Fibroblast of lung (primary cell): ENCODE measurements around the gene C2orf49. TPM values are rescaled to one million over a fixed set of nuclear protein-coding genes. Genes with fewer than 3 reads are reported as not detected.

ENCODE experiments used
- DNase-seq, 2 donors: peaks; one replicate each; pipeline versions ENCODE4 v3.0.0 to v3.0.0-alpha.2; 2010; ENCODE audit warnings: low read depth in 2 of 2
- H2AFZ ChIP-seq: 2 replicates; pipeline ENCODE4 v1.5.1; 2012; ENCODE audit warnings: low read length, control low read depth, inconsistent platforms
- H3K27ac ChIP-seq: 2 replicates; pipeline ENCODE4 v1.5.1; 2011; ENCODE audit warnings: low read length, control low read depth; ENCODE audit not compliant: insufficient read depth
- H3K27me3 ChIP-seq: 2 replicates; pipeline ENCODE4 v1.5.1; 2011; ENCODE audit warnings: mild to moderate bottlenecking, low read length; ENCODE audit not compliant: control insufficient read depth, insufficient read depth
- H3K36me3 ChIP-seq: 2 replicates; pipeline ENCODE4 v1.5.1; 2011; ENCODE audit warnings: low read length; ENCODE audit not compliant: control insufficient read depth, insufficient read depth
- H3K4me1 ChIP-seq: 2 replicates; pipeline ENCODE4 v1.5.1; 2011; ENCODE audit warnings: low read length; ENCODE audit not compliant: control insufficient read depth, insufficient read depth; ENCODE audit errors: extremely low read depth
- H3K4me2 ChIP-seq: 2 replicates; pipeline ENCODE4 v1.5.1; 2011; ENCODE audit warnings: low read length, control low read depth; ENCODE audit not compliant: insufficient read depth; ENCODE audit errors: extremely low read depth
- H3K4me3 ChIP-seq, 4 experiments: fragments of 200-600 bp in 1 of 4; sonication (generic) in 1 of 4; replicated peaks in 1 of 4; 2 replicates each; pipeline ENCODE4 v1.5.1; 2011 to 2016; ENCODE audit warnings: low read length in 4 of 4, low read depth in 3 of 4, mild to moderate bottlenecking in 3 of 4, control low read depth in 2 of 4, inconsistent platforms in 1 of 4, mixed read lengths in 1 of 4; ENCODE audit not compliant: insufficient read depth in 1 of 4; ENCODE audit errors: control extremely low read depth in 1 of 4
- H3K79me2 ChIP-seq: 2 replicates; pipeline ENCODE4 v1.5.1; 2012; ENCODE audit warnings: mild to moderate bottlenecking, low read length, inconsistent platforms; ENCODE audit not compliant: control insufficient read depth, insufficient read depth
- H3K9ac ChIP-seq: 2 replicates; pipeline ENCODE4 v1.5.1; 2011; ENCODE audit warnings: mild to moderate bottlenecking, low read length, control low read depth; ENCODE audit not compliant: insufficient read depth
- H3K9me3 ChIP-seq: 2 replicates; pipeline ENCODE4 v1.5.1; 2012; ENCODE audit warnings: low read depth, low read length; ENCODE audit not compliant: control insufficient read depth, insufficient read depth
- H4K20me1 ChIP-seq: 2 replicates; pipeline ENCODE4 v1.5.1; 2011; ENCODE audit warnings: low read length; ENCODE audit not compliant: control insufficient read depth, insufficient read depth; ENCODE audit errors: extremely low read depth
- EZH2 ChIP-seq: IDR thresholded peaks from 2 replicates; pipeline ENCODE4 v1.5.1; 2012; ENCODE audit warnings: low read length, control low read depth, mild to moderate bottlenecking; ENCODE audit errors: missing control alignments
- polyA plus RNA-seq, 2 donors: library from polyadenylated mRNA; depleted of rRNA in 1 of 2; stranded (reverse) in 1 of 2; unstranded in 1 of 2; fragments of >200 nt; gene quantifications; 2 replicates each; pipeline ENCODE4 v1.2.1, GENCODE V29; 2011 to 2012; ENCODE audit warnings: missing spikeins in 1 of 2
- total RNA-seq: library from RNA; depleted of rRNA; stranded (reverse); fragments of >200 nt; gene quantifications from 2 replicates; pipeline ENCODE4 v1.2.1, GENCODE V29; 2014
- TF ChIP-seq, protein P1 (sequence below), 2 donors: IDR thresholded peaks in 1 of 2; conservative IDR thresholded peaks in 1 of 2; 1 replicate in 1 of 2; 2 replicates in 1 of 2; pipeline ENCODE4 v1.5.1; 2011 to 2012; ENCODE audit warnings: low read length in 2 of 2, control low read depth in 1 of 2, inconsistent platforms in 1 of 2, low read depth in 1 of 2, mild to moderate bottlenecking in 1 of 2

Gene C2orf49
- total and polyA plus RNA-seq, 2 donors (not counting 1 experiment from before 2014, with no cell fraction given) = 20.9 to 28.4 TPM

DNA sequence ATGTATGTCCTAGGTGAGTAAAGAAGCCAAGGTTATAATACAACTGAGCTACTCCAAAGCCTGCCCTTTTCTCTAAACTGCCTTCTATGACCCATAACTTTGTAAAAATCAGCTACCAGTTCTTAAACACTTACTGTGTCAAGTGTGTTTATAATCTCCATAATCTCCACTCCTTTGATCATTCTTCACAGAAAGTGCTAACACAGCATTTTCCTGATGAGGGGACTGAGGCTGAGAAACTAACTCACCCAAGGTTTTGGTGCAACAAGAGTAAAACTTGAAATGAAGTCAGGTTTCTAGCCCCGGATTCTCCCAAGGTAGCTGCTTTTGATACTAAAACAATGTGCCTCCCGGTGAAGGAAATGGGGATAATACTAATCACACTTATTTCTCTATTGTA lies 1.9 kb upstream of the C2orf49 start:
- H3K4me1 ChIP-seq = no peaks in the 10 kb centered on the region

DNA sequence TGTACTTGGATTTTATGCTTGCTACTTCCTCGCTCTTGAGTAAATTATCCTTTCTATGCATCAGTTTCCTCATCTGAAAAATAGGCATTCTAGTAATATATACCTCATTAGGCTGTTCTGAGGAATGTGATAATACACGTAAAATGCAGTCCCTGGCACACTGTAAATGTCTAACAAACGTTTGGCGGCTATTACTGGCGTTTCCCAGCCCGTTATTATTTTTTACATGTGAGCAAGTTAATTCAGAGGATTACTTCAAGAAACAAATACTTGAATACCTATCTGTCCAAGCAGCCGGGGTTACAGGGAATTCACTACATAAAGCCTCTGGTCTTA lies 586 bp upstream of the C2orf49 start:
- Histone ChIP-seq H3K36me3 (no peaks in the 10 kb centered on the region), H3K27me3 (no peaks in the 10 kb centered on the region), H3K27ac (peak overlapping the region; percentile 100), H3K4me2 (peak overlapping the region; percentile 85), H3K4me1 (no peaks in the 10 kb centered on the region), H3K4me3 (peak overlapping the region; percentile 71 to 95 (median 84)), H3K9ac (peak overlapping the region; percentile 99), H4K20me1 (no peaks in the 10 kb centered on the region), H3K9me3 (no peaks in the 10 kb centered on the region), H2AFZ (peak overlapping the region; percentile 99), H3K79me2 (peaks cover 27% of the 10 kb centered on the region)
- TF ChIP-seq EZH2 = no peak
- TF ChIP-seq, protein P1, sequence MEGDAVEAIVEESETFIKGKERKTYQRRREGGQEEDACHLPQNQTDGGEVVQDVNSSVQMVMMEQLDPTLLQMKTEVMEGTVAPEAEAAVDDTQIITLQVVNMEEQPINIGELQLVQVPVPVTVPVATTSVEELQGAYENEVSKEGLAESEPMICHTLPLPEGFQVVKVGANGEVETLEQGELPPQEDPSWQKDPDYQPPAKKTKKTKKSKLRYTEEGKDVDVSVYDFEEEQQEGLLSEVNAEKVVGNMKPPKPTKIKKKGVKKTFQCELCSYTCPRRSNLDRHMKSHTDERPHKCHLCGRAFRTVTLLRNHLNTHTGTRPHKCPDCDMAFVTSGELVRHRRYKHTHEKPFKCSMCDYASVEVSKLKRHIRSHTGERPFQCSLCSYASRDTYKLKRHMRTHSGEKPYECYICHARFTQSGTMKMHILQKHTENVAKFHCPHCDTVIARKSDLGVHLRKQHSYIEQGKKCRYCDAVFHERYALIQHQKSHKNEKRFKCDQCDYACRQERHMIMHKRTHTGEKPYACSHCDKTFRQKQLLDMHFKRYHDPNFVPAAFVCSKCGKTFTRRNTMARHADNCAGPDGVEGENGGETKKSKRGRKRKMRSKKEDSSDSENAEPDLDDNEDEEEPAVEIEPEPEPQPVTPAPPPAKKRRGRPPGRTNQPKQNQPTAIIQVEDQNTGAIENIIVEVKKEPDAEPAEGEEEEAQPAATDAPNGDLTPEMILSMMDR (conservative IDR thresholded peaks at IDR 0.05 in 1 of 2, IDR thresholded peaks at IDR 0.05 in 1 of 2; ENCODE audit: low read depth in 1 of 2, low read length in 2 of 2) = no peak
- no peak for DNase-seq

More for the DNA sequence above, 1.9 kb upstream of the C2orf49 start:
- H3K27ac ChIP-seq = no peak overlapping the region
- peaks cover 27% of the 10 kb centered on the region for H3K79me2 ChIP-seq
- H3K27me3 ChIP-seq = no peaks in the 10 kb centered on the region
- H3K9ac ChIP-seq = no peak overlapping the region
- TF ChIP-seq, protein P1 (conservative IDR thresholded peaks at IDR 0.05 in 1 of 2, IDR thresholded peaks at IDR 0.05 in 1 of 2; ENCODE audit: low read depth in 1 of 2, low read length in 2 of 2) = no peak
- TF ChIP-seq EZH2 = no peak
- no peak overlapping the region for H2AFZ ChIP-seq
- no peak for DNase-seq
- no peaks in the 10 kb centered on the region for H4K20me1 ChIP-seq
- no peak overlapping the region for H3K4me2 ChIP-seq
- no peaks in the 10 kb centered on the region for H3K36me3 ChIP-seq
- H3K9me3 ChIP-seq = no peaks in the 10 kb centered on the region
- no peak overlapping the region for H3K4me3 ChIP-seq

DNA sequence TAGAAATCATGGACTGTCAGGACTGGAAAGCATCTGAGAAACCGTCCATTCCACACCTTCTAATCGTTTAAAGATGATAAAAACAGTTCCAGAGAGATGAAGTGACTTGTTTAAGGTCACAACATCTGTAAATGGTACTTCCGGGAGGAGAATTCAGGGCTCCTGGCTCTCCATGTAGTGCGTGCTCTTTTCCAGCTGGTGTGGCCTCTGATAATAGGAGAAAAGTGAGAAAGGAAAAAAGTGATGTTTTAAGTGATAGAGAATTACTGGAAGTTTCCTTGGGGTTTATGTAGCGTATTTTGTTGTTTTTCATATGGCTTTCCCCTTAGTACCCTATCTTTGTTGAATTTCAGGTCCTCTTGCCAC lies 663 bp downstream of the C2orf49 start:
- Histone ChIP-seq H3K4me2 (peak overlapping the region; percentile 89), H2AFZ (no peak overlapping the region), H3K4me3 (peak overlapping the region; percentile 71 to 95 (median 84)), H3K36me3 (no peaks in the 10 kb centered on the region), H4K20me1 (no peaks in the 10 kb centered on the region), H3K4me1 (no peaks in the 10 kb centered on the region), H3K9me3 (no peaks in the 10 kb centered on the region), H3K27ac (peak overlapping the region; percentile 100), H3K27me3 (no peaks in the 10 kb centered on the region), H3K9ac (peak overlapping the region; percentile 99), H3K79me2 (peaks cover 27% of the 10 kb centered on the region)
- no peak for TF ChIP-seq EZH2
- TF ChIP-seq, protein P1 (conservative IDR thresholded peaks at IDR 0.05 in 1 of 2, IDR thresholded peaks at IDR 0.05 in 1 of 2; ENCODE audit: low read depth in 1 of 2, low read length in 2 of 2) = no peak
- DNase-seq = no peak
